HCT116 (cell line): ENCODE data around the gene CDR2L. TPM values are rescaled to one million over a fixed set of nuclear protein-coding genes. Genes with fewer than 3 reads are reported as not detected.

Source experiments
- ATAC-seq: fragments of 200-7000 bp; cut with Tn5 transposase; 2 replicates; pipeline ENCODE4 v1.9.1; 2020; ENCODE audit warnings: mild to moderate bottlenecking, moderate library complexity
- BruUV-seq: library from RNA; stranded (reverse); fragments of 400-500 nt; replicated peaks from 2 replicates; lab custom pipeline; 2021; lab: Mats Ljungman, UMichigan
- CTCF ChIA-PET: fragments of 300-600 bp; sonication (Branson Sonifier 250); formaldehyde crosslinking; loops from one replicate; lab custom pipeline; 2021; ENCODE audit warnings: antibody characterized with exemption; lab: Charles Lee
- POLR2A ChIA-PET: fragments of 300-600, 350-600 bp; sonication (Branson Sonifier 250); formaldehyde crosslinking; loops from one replicate; lab custom pipeline; 2021; ENCODE audit warnings: antibody characterized with exemption; lab: Charles Lee
- RAD21 ChIA-PET, 2 experiments: fragments of 300-600 bp; sonication (Branson Sonifier 250); formaldehyde crosslinking; loops; one replicate each; lab custom pipeline; 2023; ENCODE audit warnings: low total read pairs in 2 of 2; ENCODE audit not compliant: uncharacterized antibody in 2 of 2, unreplicated experiment in 2 of 2, low non-redundant PET in 1 of 2; lab: Charles Lee
- DNase-seq: peaks from one replicate; pipeline ENCODE4 v3.0.0-alpha.2; 2010; ENCODE audit warnings: low read depth, low spot score
- H2AFZ ChIP-seq: fragments of 200-600 bp; shearing (Covaris generic), sonication (generic); 2 replicates; pipeline ENCODE4 v1.6.1; 2017; ENCODE audit warnings: low read depth, mixed run types, mixed read lengths, antibody characterized with exemption, low read length; ENCODE audit not compliant: poor library complexity, severe bottlenecking
- H3K27ac ChIP-seq: 2 replicates; pipeline ENCODE4 v1.5.1; 2012; ENCODE audit warnings: low read depth, low read length
- H3K27me3 ChIP-seq: fragments of 200-600 bp; sonication (generic); 2 replicates; pipeline ENCODE4 v1.6.1; 2016; ENCODE audit warnings: mixed run types, low read length, mixed read lengths; ENCODE audit not compliant: insufficient read depth
- H3K36me3 ChIP-seq, 2 experiments: fragments of 200-500 bp in 1 of 2; fragments of 200-600 bp in 1 of 2; sonication (Bioruptor generic) in 1 of 2; sonication (generic) in 1 of 2; 2 replicates each; pipeline versions ENCODE4 v1.5.1 to v1.6.1; 2014 to 2016; ENCODE audit warnings: low read length in 2 of 2, inconsistent platforms in 1 of 2, mixed read lengths in 1 of 2, mixed run types in 1 of 2; ENCODE audit not compliant: insufficient read depth in 2 of 2, control insufficient read depth in 1 of 2
- H3K4me1 ChIP-seq, 2 experiments: fragments of 200-600 bp in 1 of 2; sonication (generic) in 1 of 2; 2 replicates each; pipeline versions ENCODE4 v1.5.1 to v1.6.1; 2012 to 2017; ENCODE audit warnings: low read length in 2 of 2, inconsistent platforms in 1 of 2, mild to moderate bottlenecking in 1 of 2, mixed read lengths in 1 of 2, mixed run types in 1 of 2, moderate library complexity in 1 of 2; ENCODE audit not compliant: insufficient read depth in 2 of 2, control insufficient read depth in 1 of 2
- H3K4me2 ChIP-seq: fragments of 200-600 bp; sonication (generic); 2 replicates; pipeline ENCODE4 v1.6.1; 2017; ENCODE audit warnings: mixed run types, low read length, mixed read lengths
- H3K4me3 ChIP-seq, 2 experiments: fragments of 200-600 bp in 1 of 2; sonication (generic) in 1 of 2; replicated peaks in 1 of 2; 2 replicates each; pipeline ENCODE4 v1.5.1; 2011 to 2016; ENCODE audit warnings: low read length in 2 of 2, control low read depth in 1 of 2, low read depth in 1 of 2, mild to moderate bottlenecking in 1 of 2, mixed read lengths in 1 of 2, mixed run types in 1 of 2
- H3K79me2 ChIP-seq: fragments of 200-600 bp; sonication (generic); 2 replicates; pipeline ENCODE4 v1.6.1; 2017; ENCODE audit warnings: mild to moderate bottlenecking, mixed run types, low read length, moderate library complexity, mixed read lengths; ENCODE audit not compliant: insufficient read depth
- H3K9ac ChIP-seq: fragments of 200-600 bp; sonication (generic); 2 replicates; pipeline ENCODE4 v1.6.1; 2016; ENCODE audit warnings: low read length, mixed read lengths
- H3K9me2 ChIP-seq: fragments of 200-600 bp; sonication (generic), shearing (Covaris generic); 2 replicates; pipeline ENCODE4 v1.6.1; 2017; ENCODE audit warnings: mixed run types, mild to moderate bottlenecking, moderate library complexity; ENCODE audit not compliant: insufficient read depth
- H3K9me3 ChIP-seq, 2 experiments: fragments of 200-500 bp in 1 of 2; fragments of 200-600 bp in 1 of 2; sonication (Bioruptor generic) in 1 of 2; sonication (generic) in 1 of 2; 2 replicates each; pipeline ENCODE4 v1.6.1; 2014 to 2017; ENCODE audit warnings: low read length in 2 of 2, mixed read lengths in 2 of 2, inconsistent platforms in 1 of 2, low read depth in 1 of 2, mild to moderate bottlenecking in 1 of 2, mixed run types in 1 of 2, moderate library complexity in 1 of 2; ENCODE audit not compliant: control insufficient read depth in 1 of 2, insufficient read depth in 1 of 2
- H4K20me1 ChIP-seq: fragments of 200-600 bp; sonication (generic), shearing (Covaris generic); 2 replicates; pipeline ENCODE4 v1.6.1; 2017; ENCODE audit warnings: mixed run types, mild to moderate bottlenecking, moderate library complexity; ENCODE audit not compliant: insufficient read depth
- CBX3 ChIP-seq: IDR thresholded peaks from 2 replicates; pipeline ENCODE4 v1.6.1; 2012; ENCODE audit warnings: low read depth
- CEBPB ChIP-seq: IDR thresholded peaks from 2 replicates; pipeline ENCODE4 v1.6.1; 2012; ENCODE audit warnings: low read depth
- CTCF ChIP-seq, 3 experiments: fragments of 200-600 bp in 1 of 3; sonication (generic) in 1 of 3; IDR thresholded peaks in 2 of 3; conservative IDR thresholded peaks in 1 of 3; 2 replicates each; pipeline ENCODE4 v1.5.1; 2012 to 2017; ENCODE audit warnings: low read depth in 2 of 3, low read length in 2 of 3, antibody characterized with exemption in 1 of 3, borderline replicate concordance in 1 of 3, control low read depth in 1 of 3, mild to moderate bottlenecking in 1 of 3, mixed read lengths in 1 of 3, mixed run types in 1 of 3, moderate library complexity in 1 of 3; ENCODE audit not compliant: insufficient read depth in 1 of 3
- ELF1 ChIP-seq: IDR thresholded peaks from 2 replicates; pipeline ENCODE4 v1.6.1; 2012; ENCODE audit warnings: low read depth, borderline replicate concordance
- EZH2 ChIP-seq: fragments of 200-600 bp; sonication (generic); IDR thresholded peaks from 2 replicates; pipeline ENCODE4 v1.6.1; 2017; ENCODE audit warnings: antibody characterized with exemption, mixed run types
- FOSL1 ChIP-seq: IDR thresholded peaks from 2 replicates; pipeline ENCODE4 v1.6.1; 2012; ENCODE audit warnings: low read depth
- JUND ChIP-seq: IDR thresholded peaks from 2 replicates; pipeline ENCODE4 v1.6.1; 2012
- MAX ChIP-seq: IDR thresholded peaks from 2 replicates; pipeline ENCODE4 v1.6.1; 2012
- RAD21 ChIP-seq: IDR thresholded peaks from 2 replicates; pipeline ENCODE4 v1.6.1; 2012; ENCODE audit warnings: low read depth, mild to moderate bottlenecking
- SIN3A ChIP-seq: IDR thresholded peaks from 2 replicates; pipeline ENCODE4 v1.6.1; 2012; ENCODE audit warnings: low read depth
- SP1 ChIP-seq: IDR thresholded peaks from 2 replicates; pipeline ENCODE4 v1.6.1; 2012; ENCODE audit warnings: low read depth
- SRF ChIP-seq: IDR thresholded peaks from 2 replicates; pipeline ENCODE4 v1.6.1; 2012; ENCODE audit warnings: low read depth
- TCF7L2 ChIP-seq: IDR thresholded peaks from 2 replicates; pipeline ENCODE4 v1.7.0; 2011; ENCODE audit warnings: borderline replicate concordance, inconsistent platforms; ENCODE audit not compliant: insufficient read depth, insufficient read length; ENCODE audit errors: extremely low read depth
- ZBTB33 ChIP-seq: IDR thresholded peaks from 2 replicates; pipeline ENCODE4 v1.6.1; 2011; ENCODE audit warnings: mild to moderate bottlenecking, low read length, moderate library complexity; ENCODE audit not compliant: insufficient replicate concordance; ENCODE audit errors: extremely low read depth
- ZFX ChIP-seq: fragments of 450-650 bp; IDR thresholded peaks from 2 replicates; pipeline ENCODE4 v1.6.1; 2017
- intact Hi-C: fragments of 100-400 bp; cut with micrococcal nuclease; formaldehyde crosslinking; loops from 2 replicates; pipeline ENCODE4 v1.10.0; 2022
- total RNA-seq: library from RNA; stranded (reverse); gene quantifications from one replicate; pipeline ENCODE4 v1.2.1, GENCODE V29; 2021; ENCODE audit not compliant: unreplicated experiment

CDR2L gene
- total RNA-seq, 1 experiment from 2014 or later, result 26.5 TPM

GRCh38 chr17:75003070-75003956 is 15.9 kb downstream of the CDR2L start:
- Histone ChIP-seq H3K79me2 (no peaks in the 10 kb centered on the region), H3K36me3 (peaks cover 7 to 21% of the 10 kb centered on the region in 2 experiments; a peak in 2 of 4 replicates), H3K9me3 (no peaks in the 10 kb centered on the region), H3K4me1 (no peaks in the 10 kb centered on the region), H3K4me2 (no peak overlapping the region), H2AFZ (no peak overlapping the region), H3K27ac (no peak overlapping the region), H3K9me2 (no peaks in the 10 kb centered on the region), H3K27me3 (no peaks in the 10 kb centered on the region), H4K20me1 (no peaks in the 10 kb centered on the region), H3K4me3 (no peak overlapping the region), H3K9ac (no peak overlapping the region)
- ChIA-PET RAD21 (no interaction called here), POLR2A (no interaction called here), CTCF (no interaction called here)
- no TSS peak for BruUV-seq
- ATAC-seq (no peak), DNase-seq (no peak)
- intact Hi-C loops, result no loop called here
- TF ChIP-seq FOSL1 (no peak), CBX3 (no peak), CTCF (IDR thresholded peaks at IDR 0.05 in 2 of 3, conservative IDR thresholded peaks at IDR 0.05 in 1 of 3; ENCODE audit: borderline replicate concordance in 1 of 3, insufficient read depth in 1 of 3, low read depth in 2 of 3, low read length in 2 of 3) (no peak), JUND (no peak), TCF7L2 (no peak), ZBTB33 (no peak), MAX (no peak), ELF1 (no peak), SRF (no peak), CEBPB (no peak), EZH2 (no peak), SP1 (no peak), SIN3A (no peak), ZFX (no peak), RAD21 (no peak)
- TF ChIP-seq, all 23 proteins: peak for 0
